NCI-H460 (cell line): ENCODE measurements around the gene CHN1. TPM values are rescaled to one million over a fixed set of nuclear protein-coding genes. Genes with fewer than 3 reads are reported as not detected.

Experiments
- DNase-seq: peaks from one replicate; pipeline ENCODE4 v3.0.0-alpha.2; 2016; ENCODE audit warnings: low read depth; ENCODE audit errors: extremely low read depth
- total RNA-seq: library from RNA; depleted of rRNA; stranded (reverse); fragments of >200 nt; shearing (Covaris generic); gene quantifications from 2 replicates; pipeline ENCODE4 v1.2.3, GENCODE V29; 2014

CHN1 gene
- total RNA-seq, 1 experiment from 2014 or later = 27.7 TPM

DNA sequence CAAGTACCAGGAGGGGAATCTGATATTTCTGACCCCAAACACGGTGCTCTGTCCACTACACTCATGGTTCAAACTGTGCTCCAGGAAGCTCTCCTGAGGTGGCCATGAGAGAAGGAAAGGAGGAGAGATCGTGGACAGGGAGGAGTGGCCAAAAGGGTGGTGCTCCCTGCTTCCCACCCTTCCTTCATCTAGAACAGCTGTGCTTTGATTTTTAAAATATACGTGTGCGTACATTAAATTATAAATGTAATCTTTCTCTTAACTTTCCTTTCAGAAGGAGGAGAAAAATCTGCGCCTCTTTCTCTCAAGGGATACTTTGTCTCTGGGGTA is 232.7 kb downstream of the CHN1 start:
- DNase-seq = no peak

DNA sequence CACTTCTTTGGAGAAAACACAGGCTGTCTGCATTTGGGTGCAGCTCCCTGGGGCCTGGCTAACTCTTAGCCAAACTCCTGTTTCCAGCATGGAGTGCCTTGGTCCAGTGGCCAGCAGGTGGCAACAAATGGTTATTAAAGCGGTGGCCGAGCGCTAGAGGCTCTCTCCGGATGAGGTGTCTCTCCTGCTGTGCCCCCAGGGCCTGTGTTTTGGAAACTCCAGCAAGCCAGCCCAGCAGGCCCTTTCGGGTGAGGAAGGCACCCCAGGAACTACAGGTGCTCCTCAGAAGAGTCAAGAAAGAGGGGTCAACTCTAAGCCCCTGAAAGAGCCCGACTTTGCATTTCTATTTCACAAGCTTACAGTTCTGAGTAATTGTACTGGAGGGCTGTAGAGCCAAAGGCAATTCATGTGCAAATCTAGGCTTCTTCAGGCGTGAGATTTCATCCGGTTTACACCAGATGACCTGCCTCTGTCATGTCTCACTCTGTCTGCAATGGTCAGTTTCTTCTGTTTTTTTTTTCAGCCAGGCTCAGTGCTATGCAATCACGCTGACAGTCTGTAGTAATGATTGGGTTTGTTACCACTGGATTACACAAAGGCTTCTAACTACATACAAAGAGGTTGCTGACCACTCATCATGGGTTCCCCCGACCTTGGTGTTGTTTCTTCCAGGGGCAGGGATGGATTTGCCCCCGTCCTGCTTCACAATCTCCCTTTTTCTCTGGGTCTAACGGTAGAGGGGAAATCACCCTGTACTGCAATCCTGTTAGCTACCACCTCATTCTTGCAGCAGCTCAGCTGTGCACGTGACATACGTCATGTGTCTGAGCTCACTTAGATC is 233.3 kb downstream of the CHN1 start:
- peak; percentile 79 for DNase-seq

DNA sequence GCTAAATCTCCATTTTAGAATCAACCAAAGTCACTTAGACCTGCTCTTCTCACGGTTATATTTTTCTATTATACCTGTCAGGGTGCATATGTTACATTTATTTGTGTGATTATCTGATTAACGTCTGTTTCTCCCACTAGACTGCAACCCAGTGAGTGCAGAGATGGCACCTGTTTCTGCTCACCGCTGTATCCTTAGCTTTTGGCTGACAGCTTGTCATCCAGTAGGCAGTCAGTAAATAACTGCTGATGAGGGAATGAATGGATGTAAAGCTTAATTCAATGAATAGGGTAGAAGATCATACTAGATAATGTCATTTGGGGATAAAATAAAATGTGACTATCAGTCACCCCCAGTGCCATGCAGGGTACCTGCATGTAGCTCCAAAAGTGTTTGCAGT is 234.0 kb downstream of the CHN1 start:
- DNase-seq = no peak

DNA sequence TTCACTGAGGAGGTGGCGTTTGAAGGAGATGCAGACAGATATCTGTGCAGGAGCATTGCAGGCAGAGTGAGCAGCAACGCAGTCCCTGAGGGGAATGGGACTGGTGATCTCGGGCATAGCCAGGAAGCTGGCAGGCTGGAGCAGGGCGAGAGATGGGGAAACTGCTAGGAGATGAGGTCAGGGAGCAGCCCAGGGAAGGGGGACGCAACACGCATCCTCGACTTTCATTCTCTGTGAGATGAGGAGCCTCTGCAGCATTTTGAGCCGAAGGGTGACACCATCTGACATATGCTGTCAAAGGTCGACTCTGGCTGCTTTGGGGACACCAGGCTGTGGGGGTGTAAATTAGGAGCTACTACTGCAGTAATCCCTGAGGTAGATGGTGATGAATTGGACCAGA is 236.6 kb downstream of the CHN1 start:
- DNase-seq = no peak

DNA sequence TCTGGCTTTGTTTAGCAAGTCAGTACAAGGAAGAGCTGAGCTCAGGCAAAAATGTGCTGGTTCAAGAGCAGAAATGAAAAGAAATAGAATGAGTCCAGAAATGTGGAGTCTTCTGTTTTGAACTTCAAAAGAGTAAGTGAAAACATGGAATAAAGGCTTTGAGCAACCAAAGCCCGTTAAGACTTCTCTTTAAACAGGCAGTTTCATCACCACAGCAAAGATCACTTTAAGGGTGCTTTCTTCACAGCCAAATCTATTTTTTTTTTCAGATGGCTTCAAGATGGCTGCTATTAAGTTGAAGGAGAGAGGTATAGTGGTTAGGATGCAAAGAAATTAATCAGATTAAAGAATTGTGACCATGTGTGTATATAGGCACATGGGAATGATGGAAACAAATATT is 238.9 kb downstream of the CHN1 start:
- no peak for DNase-seq

DNA sequence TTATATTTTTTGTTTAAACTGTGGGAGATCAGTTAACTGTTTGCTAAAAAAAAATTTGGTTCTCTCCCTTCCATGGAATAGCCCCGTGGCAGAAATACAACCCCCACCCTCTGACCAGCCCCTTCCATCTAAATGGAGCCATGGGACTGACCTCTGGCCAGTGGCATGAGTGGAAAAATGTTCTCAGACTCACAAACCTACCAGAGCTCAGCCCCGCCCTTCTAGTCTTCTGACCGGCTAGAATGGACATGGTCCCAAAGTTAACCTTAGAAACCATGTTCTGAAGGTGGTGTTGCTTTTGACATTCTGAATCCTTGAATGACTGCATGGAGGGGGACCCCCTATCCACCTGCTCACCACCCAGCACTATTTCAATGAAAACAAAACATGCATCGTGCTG is 239.6 kb downstream of the CHN1 start:
- DNase-seq = no peak

DNA sequence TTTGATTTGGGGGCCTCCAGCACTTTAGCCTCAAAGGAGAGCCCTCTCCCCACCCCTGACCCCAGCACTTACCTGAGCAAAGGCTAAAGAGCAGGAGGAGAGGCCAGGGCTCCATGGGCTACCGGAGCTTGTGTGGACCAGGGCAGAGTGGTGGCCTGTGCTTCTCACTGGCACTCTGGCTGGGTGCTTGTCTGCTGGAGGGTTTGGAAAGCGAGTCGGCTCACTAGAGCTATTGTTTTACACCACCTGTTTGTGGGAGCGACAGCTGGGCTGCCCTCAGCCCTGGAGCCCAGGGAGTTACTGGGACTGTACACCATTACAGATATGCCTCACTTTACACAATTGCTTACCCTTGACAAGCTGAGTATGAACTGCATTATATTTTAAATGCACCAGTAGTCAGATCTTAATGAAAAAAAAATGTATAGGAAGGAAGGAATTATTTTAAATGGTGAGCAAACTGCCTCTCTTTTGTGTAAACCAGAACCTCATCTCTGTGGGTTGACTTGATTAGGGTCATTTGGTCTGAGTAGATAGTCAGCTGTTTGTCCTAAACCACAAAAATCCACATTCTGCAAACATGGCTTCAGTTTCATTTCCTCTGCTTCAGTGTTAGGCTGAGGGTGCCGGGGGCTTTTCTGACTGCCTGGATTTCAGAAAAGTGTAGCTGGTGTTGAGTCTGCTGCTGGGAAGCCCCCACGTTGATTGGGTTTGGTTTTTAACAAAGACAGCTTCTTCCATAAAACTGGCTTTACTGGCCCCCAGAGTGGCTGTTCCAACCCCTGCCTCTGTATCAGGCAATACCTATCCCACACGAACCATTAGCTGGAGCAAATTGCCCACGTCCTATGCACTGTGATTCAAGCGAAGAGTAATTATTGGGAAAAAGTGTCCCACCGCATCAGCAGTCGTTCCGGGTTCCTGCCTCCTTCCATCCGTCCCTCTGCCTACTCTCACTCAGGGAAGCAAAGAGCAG is 240.6 kb downstream of the CHN1 start, which contains the start of gene CHRNA1:
CHRNA1 (minus strand) TSS at position 193 of the 976 bp plus-strand sequence; CDS start at position 115, 78 bp downstream.
- no peak for DNase-seq

DNA sequence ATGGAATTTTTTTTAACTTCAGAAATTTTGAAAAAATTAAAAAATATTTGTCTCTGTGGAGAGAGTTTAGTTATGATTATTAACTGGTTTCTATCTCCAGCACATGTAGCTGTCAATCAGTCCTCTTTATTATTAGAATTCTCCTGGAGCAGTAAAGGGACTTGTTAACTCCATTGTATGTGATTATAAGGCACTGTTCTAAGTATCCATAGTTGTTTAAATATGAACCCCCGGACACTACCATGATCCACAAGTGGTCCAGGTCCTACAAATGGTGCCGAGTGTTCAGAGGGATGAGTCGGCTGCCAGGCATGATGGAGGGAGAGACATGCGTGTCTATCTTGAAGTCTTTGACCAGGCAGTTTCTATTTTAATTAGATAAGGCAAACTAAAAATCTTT is 241.4 kb downstream of the CHN1 start:
- DNase-seq = no peak

DNA sequence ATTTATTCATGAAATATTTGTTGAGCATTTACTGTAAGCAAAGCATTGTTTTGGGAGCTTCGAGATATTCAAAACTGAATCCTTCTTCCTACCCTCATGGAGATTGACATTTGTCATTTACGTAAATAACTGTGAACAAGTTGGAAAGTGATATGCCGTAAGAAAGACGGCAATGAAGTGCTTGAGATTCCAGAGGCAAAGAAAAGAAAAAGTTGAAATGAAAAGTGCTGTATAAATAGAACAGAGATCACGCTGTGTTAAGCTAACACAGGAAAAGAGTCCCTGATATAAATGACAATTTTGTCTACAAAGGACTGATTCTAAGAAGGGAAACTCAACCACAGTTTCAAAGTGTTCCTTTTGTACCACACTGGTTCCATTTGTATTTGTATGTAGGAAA is 242.7 kb downstream of the CHN1 start:
- DNase-seq = no peak

DNA sequence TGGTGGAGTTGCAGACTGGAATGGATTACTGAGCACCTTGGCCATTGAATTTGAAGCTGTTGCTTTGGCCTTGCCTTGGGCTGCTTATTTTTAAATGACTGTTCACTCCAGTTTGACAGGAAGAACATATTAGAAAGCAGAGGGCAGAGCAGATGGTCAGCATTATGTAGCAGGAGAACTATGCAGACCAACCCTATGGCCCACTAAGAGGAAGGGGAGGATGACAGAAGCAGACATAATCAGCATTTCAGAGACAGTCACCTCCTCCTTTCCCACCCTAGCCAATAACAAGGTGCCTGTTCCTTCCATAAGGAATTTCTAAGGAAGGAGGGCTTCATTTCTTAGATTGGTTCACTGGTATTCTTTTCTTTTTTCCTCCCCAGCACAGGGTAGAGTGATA is 243.3 kb downstream of the CHN1 start:
- DNase-seq = no peak

DNA sequence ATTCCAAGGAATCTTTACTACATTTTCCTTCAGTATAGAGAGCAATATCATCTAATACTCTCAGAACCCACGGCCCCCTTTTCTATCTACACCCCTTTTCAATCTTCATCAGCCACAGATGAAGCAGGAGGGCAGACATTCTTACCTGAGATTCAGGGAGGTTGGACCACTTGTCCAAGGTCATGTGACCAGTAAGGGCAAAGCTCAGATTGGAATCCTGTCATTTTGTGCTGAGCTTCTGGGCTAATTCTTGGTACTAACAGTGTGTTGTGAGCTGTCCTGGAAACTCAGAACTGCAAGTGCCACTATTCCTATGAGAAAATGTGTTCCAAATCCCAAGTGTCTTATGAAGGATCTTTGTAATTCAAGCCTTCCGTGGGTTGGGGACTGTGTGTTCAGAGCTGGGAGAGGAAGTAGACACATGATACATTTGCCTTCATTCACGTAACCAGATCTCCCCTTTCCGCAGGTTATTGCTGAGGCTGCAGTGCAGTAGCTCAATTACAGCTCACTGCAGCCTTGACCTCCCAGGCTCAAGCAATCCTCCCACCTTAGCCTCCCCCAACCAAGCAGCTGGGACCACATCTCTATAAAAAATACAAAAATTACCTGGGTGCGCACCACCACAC is 244.2 kb downstream of the CHN1 start:
- DNase-seq = no peak

DNA sequence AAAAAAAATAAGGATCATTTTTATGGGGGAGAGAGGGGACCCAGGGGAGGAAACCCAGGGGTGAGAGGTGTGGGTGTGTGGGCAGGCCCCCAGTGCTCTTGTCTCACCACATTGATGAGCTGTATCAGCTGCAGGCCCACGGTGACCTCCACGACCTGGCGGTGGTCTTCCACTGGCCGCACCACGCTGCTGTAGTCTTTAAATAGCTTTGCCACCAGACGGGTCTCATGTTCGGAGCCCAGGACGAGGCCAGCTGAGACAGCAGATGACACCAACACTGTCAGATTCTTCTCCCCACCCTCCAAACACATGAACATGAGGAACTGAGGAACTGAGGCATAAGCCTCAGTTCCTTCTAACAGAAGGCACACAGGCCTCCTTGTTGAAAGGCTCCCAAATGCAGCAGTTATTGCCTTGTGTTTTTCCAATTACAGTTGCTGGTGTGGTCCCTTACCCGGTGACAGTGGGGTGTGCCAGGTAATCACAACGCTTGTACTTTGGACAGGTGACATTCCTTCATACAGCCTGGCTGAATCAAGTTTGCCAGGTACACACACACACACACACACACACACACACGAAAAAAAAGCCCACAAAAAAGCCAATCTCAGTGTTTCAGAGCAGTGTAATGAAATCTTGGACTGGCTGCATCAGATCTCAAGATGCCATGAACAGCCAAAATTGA is 245.7 kb downstream of the CHN1 start:
- no peak for DNase-seq

DNA sequence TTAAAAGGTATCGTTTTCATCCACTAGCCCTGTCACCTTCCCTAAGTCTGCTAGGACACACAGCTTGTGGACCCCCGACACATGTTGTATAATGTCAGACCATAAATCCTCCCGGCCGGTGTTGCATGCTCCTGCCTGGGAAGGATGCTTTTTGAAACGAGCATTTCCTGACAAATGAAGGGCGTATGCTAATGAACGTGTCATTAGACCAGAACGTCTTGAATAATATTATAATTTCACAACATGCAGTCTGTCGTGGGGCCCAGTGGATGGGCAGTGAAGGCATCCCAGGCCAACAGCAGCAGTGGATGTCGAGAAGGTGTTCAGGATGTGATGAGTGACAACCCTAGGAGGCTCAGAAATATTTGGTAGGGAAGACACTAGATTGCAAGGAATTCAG is 248.4 kb downstream of the CHN1 start:
- no peak for DNase-seq

DNA sequence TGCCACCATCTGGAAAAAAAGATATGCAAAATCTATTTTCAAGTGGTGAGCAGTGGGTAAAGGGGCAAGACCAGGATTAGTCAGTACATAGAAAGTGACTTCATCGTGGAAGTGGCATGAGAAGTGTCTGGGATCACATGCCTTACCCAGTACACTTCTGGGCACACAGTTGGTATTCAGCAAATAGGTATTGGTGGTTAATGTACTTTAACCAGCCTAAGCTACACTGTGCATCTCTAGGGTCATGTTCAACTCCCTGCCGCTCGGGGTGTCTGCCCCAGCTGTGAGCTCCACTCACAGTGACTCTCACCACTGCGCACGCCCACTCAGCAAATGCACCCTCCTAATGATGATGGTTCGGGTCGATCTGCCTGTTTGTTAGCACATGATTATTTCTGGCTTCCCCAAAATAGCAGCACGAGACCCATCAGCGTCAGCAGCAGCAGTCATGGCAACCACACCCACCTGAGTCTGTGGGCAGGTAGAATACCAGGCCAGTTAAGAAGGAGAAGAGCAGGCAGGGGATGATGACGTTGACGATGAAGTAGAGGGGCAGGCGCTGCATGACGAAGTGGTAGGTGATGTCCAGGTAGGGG is 252.0 kb downstream of the CHN1 start:
- DNase-seq = no peak

DNA sequence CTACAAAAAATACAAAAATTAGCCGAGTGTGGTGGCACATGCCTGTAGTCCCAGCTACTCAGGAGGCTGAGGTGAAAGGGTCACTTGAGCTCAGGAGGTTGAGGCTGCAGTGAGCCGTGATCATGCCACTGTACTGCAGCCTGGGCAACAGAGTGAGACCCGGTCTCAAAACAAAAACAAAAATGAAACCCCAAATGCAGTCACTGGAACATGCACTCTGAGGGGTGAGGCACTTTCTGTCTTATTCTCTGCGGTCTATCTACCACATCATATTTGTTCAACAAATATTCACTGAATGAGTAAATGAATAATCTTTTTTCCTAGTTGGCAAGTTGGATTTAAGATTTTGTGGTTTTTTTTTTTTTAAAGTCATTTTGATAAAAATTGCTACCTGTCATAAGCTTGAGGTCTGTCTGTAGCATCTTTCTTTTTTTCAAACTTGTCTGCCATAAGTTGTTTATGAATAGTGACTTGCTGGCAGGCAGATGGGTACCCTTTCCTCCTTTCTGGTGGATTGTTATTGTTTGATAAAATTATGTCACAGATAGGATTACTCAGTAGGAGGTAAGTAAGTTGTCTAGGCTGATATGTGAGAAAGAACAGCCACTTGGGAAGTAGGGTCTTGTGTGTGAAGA is 252.7 kb downstream of the CHN1 start:
- no peak for DNase-seq

DNA sequence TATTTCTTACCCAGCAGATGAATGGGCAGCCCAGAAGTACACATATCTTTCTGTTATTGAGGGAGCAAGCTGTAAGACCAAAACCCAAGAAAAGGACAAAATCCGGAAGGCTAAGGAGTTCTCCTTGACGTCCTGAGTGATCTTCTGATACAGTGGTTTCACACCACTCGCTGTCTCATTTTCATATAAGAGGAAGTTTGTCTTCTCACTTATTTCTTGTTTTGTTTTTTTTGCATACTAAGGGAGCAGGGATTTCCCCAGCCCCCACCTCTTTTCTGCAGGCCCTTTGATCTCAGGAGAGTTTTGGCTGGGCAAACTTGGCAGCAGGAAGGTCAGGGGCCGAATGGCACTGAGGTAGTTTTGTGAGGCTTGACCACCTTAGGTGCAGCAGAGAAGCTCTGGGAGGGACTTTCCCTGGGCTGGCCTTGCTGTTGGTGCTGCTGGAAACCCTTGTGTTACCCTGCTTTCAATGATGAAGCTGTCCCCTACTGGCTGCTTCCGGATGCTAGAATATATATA is 254.2 kb downstream of the CHN1 start:
- no peak for DNase-seq

DNA sequence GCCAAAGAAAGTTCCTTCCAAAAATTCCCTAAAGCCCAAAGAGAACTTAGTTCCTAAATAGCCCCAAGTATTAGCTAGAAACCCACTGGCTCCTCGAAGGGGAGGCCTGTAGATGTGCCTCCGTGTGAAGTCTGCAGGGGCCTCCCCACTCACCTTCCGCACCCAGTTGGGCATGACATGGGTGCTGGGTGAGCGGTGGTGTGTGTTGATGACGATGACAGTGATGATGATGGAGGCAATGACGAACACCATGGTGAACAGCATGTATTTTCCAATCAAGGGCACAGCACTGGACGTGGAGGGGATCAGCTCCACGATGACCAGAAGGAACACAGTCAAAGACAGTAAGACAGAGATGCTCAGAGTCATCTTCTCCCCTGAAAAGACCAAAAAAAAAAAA is 255.4 kb downstream of the CHN1 start:
- no peak for DNase-seq

DNA sequence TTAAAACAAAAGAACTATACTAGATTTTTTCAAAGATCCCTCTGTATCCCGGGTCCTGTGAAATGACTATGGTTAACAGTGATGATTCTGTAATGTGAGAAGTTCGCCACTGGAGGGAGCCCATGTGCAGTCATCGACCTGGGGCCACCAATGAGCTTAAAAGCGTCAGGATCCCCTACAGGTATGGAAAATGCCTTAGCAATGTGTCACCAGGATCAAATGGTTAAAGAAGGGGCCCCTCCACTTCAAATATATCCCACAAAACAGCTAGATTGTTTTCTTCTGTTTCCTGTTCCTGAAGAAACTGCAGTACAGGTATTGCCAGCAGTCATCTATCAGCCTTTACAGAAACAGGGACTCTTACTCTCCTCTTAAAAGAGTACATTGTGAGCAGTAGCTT is 256.2 kb downstream of the CHN1 start:
- peak; percentile 64 for DNase-seq
